SU-DHL-6 (cell line): Measurements from ENCODE around the gene MSH3.

Experiments
- H2AFZ ChIP-seq: fragments of 200-600 bp; sonication (generic); 2 replicates; pipeline ENCODE4 v1.6.1; 2014; ENCODE audit warnings: low read depth, mild to moderate bottlenecking, moderate library complexity, mixed read lengths, antibody characterized with exemption, low read length; ENCODE audit not compliant: severe bottlenecking
- H3F3A ChIP-seq: fragments of 200-600 bp; shearing (Covaris generic); 2 replicates; pipeline ENCODE4 v1.6.0; 2016; ENCODE audit warnings: antibody characterized with exemption, mild to moderate bottlenecking; ENCODE audit not compliant: insufficient read depth
- H3K27ac ChIP-seq: fragments of 200-600 bp; sonication (generic); 2 replicates; pipeline ENCODE4 v1.5.1; 2016; ENCODE audit warnings: low read depth, mild to moderate bottlenecking, low read length, moderate library complexity, mixed read lengths
- H3K27me3 ChIP-seq: fragments of 200-600 bp; sonication (generic), shearing (Covaris generic); 2 replicates; pipeline ENCODE4 v1.6.0; 2014; ENCODE audit warnings: mild to moderate bottlenecking, low read length
- H3K36me3 ChIP-seq: fragments of 200-600 bp; sonication (generic); 2 replicates; pipeline ENCODE4 v1.6.1; 2014; ENCODE audit warnings: mild to moderate bottlenecking, low read length, mixed read lengths
- H3K4me2 ChIP-seq: fragments of 300-600, 200-600 bp; shearing (Covaris generic), sonication (generic); 2 replicates; pipeline ENCODE4 v1.6.0; 2014; ENCODE audit warnings: low read length, low read depth, mild to moderate bottlenecking; ENCODE audit not compliant: poor library complexity, severe bottlenecking
- H3K4me3 ChIP-seq: fragments of 200-600 bp; sonication (generic); 2 replicates; pipeline ENCODE4 v1.5.1; 2014; ENCODE audit warnings: antibody characterized with exemption, low read length, mild to moderate bottlenecking, mixed read lengths; ENCODE audit not compliant: insufficient read depth, poor library complexity, severe bottlenecking
- H3K79me2 ChIP-seq: fragments of 200-600 bp; sonication (generic); 2 replicates; pipeline ENCODE4 v1.6.1; 2014; ENCODE audit warnings: mild to moderate bottlenecking, low read length, moderate library complexity; ENCODE audit not compliant: insufficient read depth
- H3K9ac ChIP-seq: fragments of 200-600 bp; sonication (generic); 2 replicates; pipeline ENCODE4 v1.7.0; 2014; ENCODE audit warnings: mild to moderate bottlenecking, low read length
- H3K9me2 ChIP-seq: fragments of 200-600 bp; sonication (generic); replicated peaks from 2 replicates; pipeline ENCODE4 v1.6.1; 2014; ENCODE audit warnings: low read length; ENCODE audit not compliant: insufficient read depth
- H3K9me3 ChIP-seq: fragments of 200-600 bp; sonication (generic); 2 replicates; pipeline ENCODE4 v1.6.1; 2014; ENCODE audit warnings: low read length, mixed read lengths; ENCODE audit not compliant: insufficient read depth
- H4K20me1 ChIP-seq: fragments of 200-600 bp; sonication (generic); 2 replicates; pipeline ENCODE4 v1.6.1; 2014; ENCODE audit warnings: low read depth, mild to moderate bottlenecking, antibody characterized with exemption, low read length, moderate library complexity, mixed read lengths
- EZH2phosphoT487 ChIP-seq: fragments of 200-600 bp; sonication (generic), shearing (Covaris generic); conservative IDR thresholded peaks from 2 replicates; pipeline ENCODE4 v1.6.1; 2018; ENCODE audit warnings: mild to moderate bottlenecking, antibody characterized with exemption, low read length, moderate library complexity, mixed read lengths
- TF ChIP-seq, protein P1 (sequence below): fragments of 200-600 bp; sonication (generic); IDR thresholded peaks from one replicate; pipeline ENCODE4 v1.5.1; 2017; ENCODE audit warnings: antibody characterized with exemption, mild to moderate bottlenecking, low read length, moderate library complexity; ENCODE audit not compliant: insufficient read depth, poor library complexity, severe bottlenecking

The MSH3 gene

DNA sequence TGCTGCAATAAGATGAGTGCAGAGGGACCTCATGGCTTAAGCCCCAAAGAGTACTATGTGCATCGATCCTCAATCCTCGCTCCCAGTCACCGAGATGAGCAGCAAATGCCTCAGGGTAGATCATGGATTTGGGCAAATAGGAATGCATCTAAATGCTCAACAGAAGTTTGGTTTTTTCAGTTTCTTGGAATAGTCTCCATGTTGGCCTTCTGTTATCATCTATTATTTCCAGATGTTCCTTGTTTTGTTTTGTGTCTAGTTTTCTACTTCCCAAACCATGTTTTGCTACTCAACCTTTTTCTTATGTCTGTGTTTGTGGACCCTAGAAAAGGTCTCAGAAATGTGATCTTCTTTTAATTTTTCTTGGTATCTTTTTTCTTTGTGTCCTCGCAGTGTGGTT lies 262.2 kb downstream of the MSH3 start:
- H3K36me3 ChIP-seq = no peaks in the 10 kb centered on the region
- H3K4me2 ChIP-seq = no peak overlapping the region
- no peaks in the 10 kb centered on the region for H4K20me1 ChIP-seq
- no peaks in the 10 kb centered on the region for H3K9me3 ChIP-seq
- H3K9ac ChIP-seq = no peak overlapping the region
- H3K79me2 ChIP-seq = no peaks in the 10 kb centered on the region
- no peak for TF ChIP-seq EZH2phosphoT487
- TF ChIP-seq, protein P1, sequence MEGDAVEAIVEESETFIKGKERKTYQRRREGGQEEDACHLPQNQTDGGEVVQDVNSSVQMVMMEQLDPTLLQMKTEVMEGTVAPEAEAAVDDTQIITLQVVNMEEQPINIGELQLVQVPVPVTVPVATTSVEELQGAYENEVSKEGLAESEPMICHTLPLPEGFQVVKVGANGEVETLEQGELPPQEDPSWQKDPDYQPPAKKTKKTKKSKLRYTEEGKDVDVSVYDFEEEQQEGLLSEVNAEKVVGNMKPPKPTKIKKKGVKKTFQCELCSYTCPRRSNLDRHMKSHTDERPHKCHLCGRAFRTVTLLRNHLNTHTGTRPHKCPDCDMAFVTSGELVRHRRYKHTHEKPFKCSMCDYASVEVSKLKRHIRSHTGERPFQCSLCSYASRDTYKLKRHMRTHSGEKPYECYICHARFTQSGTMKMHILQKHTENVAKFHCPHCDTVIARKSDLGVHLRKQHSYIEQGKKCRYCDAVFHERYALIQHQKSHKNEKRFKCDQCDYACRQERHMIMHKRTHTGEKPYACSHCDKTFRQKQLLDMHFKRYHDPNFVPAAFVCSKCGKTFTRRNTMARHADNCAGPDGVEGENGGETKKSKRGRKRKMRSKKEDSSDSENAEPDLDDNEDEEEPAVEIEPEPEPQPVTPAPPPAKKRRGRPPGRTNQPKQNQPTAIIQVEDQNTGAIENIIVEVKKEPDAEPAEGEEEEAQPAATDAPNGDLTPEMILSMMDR = no peak
- H3K27me3 ChIP-seq = no peaks in the 10 kb centered on the region
- no peak overlapping the region for H3K27ac ChIP-seq
- H3K4me3 ChIP-seq = no peak overlapping the region
- H3K9me2 ChIP-seq = no peaks in the 10 kb centered on the region
- H2AFZ ChIP-seq = no peak overlapping the region
- no peaks in the 10 kb centered on the region for H3F3A ChIP-seq

DNA sequence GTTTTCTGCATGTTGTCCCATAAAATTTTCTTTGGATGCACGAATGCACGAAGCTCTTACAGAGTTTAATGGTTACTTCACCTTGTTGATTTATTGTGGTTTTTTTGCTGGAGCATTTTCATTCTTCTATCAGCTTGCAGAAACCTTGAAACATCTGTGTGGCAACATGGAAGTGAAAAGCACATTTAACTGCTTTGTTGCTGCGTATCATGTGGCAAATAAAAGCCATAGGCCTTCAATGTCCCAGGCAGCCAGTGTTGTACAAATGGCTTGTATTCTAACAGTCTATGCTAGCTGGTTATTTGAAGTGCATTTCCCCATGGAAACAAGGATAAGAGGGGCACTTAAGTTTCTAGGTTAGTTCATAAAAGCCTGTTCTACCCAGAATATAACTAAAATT lies 263.2 kb downstream of the MSH3 start:
- no peak for TF ChIP-seq EZH2phosphoT487
- TF ChIP-seq, protein P1 = no peak
- Histone ChIP-seq H2AFZ (no peak overlapping the region), H3K4me2 (no peak overlapping the region), H4K20me1 (no peaks in the 10 kb centered on the region), H3K9me2 (no peaks in the 10 kb centered on the region), H3K27ac (no peak overlapping the region), H3K9me3 (no peaks in the 10 kb centered on the region), H3K79me2 (no peaks in the 10 kb centered on the region), H3K4me3 (no peak overlapping the region), H3K36me3 (no peaks in the 10 kb centered on the region), H3K27me3 (no peaks in the 10 kb centered on the region), H3K9ac (no peak overlapping the region), H3F3A (no peaks in the 10 kb centered on the region)

DNA sequence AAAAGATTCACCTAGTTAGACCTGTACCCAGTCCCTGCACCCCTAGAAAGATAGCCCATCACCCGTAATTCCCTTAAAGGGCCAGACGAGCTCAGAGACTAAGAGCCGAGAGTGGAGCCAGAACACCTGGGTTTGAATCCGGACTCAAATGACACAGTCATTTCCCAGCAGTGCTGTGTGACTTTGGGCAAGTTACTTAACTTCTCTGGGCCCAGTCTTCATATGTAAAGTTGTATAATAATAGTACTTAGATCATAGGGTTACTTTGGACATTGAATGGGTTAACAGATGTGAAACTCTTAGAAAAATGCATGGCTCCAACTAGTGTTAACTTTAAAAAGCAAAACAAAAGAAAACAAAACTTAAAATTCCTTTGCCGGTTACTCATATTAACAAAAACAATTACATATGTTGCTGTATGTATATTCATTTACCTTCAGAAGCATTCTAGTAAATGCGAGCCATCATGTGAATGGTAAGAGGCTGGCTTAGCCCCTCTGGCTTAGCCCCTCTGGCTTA lies 265.3 kb downstream of the MSH3 start:
- H3K4me3 ChIP-seq = no peak overlapping the region
- no peaks in the 10 kb centered on the region for H3F3A ChIP-seq
- no peak for TF ChIP-seq EZH2phosphoT487
- TF ChIP-seq, protein P1 = no peak
- no peak overlapping the region for H3K4me2 ChIP-seq
- no peak overlapping the region for H3K9ac ChIP-seq
- no peaks in the 10 kb centered on the region for H3K27me3 ChIP-seq
- no peak overlapping the region for H3K27ac ChIP-seq
- no peaks in the 10 kb centered on the region for H3K36me3 ChIP-seq
- H3K9me3 ChIP-seq = no peaks in the 10 kb centered on the region
- H3K79me2 ChIP-seq = no peaks in the 10 kb centered on the region
- H2AFZ ChIP-seq = no peak overlapping the region
- H3K9me2 ChIP-seq = no peaks in the 10 kb centered on the region
- H4K20me1 ChIP-seq = no peaks in the 10 kb centered on the region

DNA sequence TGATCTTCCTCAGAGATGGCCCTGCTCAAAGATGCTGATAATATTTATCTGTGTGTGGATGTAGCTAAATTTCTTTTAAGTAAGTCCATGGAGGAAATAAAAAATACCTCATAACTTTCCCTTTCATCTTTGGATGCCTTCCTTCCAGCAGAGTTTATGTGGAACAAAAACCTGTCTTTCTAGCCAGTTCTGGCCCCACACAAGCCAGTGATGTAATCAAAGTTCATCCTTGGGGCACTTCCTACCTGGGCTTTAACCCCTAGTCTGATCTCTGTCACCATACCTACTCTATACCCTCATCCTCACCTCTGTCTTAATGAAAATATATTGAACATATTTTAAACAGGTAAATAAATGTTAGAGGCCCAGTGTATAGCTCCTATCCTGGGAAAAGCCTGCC lies 265.9 kb downstream of the MSH3 start:
- H3K79me2 ChIP-seq = no peaks in the 10 kb centered on the region
- H2AFZ ChIP-seq = no peak overlapping the region
- H3K27me3 ChIP-seq = no peaks in the 10 kb centered on the region
- no peaks in the 10 kb centered on the region for H3F3A ChIP-seq
- H3K9me2 ChIP-seq = no peaks in the 10 kb centered on the region
- no peak overlapping the region for H3K9ac ChIP-seq
- no peak overlapping the region for H3K27ac ChIP-seq
- no peaks in the 10 kb centered on the region for H3K36me3 ChIP-seq
- no peaks in the 10 kb centered on the region for H3K9me3 ChIP-seq
- no peaks in the 10 kb centered on the region for H4K20me1 ChIP-seq
- no peak overlapping the region for H3K4me2 ChIP-seq
- no peak for TF ChIP-seq EZH2phosphoT487
- TF ChIP-seq, protein P1 = no peak
- no peak overlapping the region for H3K4me3 ChIP-seq
